Stimulated activated CD8-positive, alpha-beta memory T cell treated with anti-CD3 and anti-CD28 coated beads, Interleukin-15, amount 100 ng/mL, for 4 hours (primary cell): ENCODE results near the gene IVNS1ABP.
"Not testable (repeated sequence)": the region's sequence is repeated elsewhere in the genome, so short reads cannot be mapped to it uniquely, and the experiment has no call there.

Source experiments
- DNase-seq, 2 donors: peaks; one replicate each; pipeline ENCODE4 v3.0.0-alpha.2; 2020; ENCODE audit warnings: low read depth in 2 of 2

IVNS1ABP gene

GRCh38 chr1:185334182-185334581, 17.1 kb upstream of the IVNS1ABP start:
- DNase-seq = no peak

GRCh38 chr1:185328255-185328654, 11.2 kb upstream of the IVNS1ABP start:
- no peak for DNase-seq

- DNase-seq = no peak
These were observed 8.4 kb upstream of the IVNS1ABP start for GRCh38 chr1:185325413-185325812.

GRCh38 chr1:185324118-185324517, 7.1 kb upstream of the IVNS1ABP start:
- no peak for DNase-seq

- DNase-seq = no peak
These were observed 5.6 kb upstream of the IVNS1ABP start for GRCh38 chr1:185322636-185323035.

- DNase-seq = not testable (repeated sequence)
These were observed 4.7 kb upstream of the IVNS1ABP start for GRCh38 chr1:185321653-185322221.

- DNase-seq = not testable (repeated sequence)
These were observed 4.1 kb upstream of the IVNS1ABP start for GRCh38 chr1:185321104-185321503.

- no peak for DNase-seq
These were observed 2.1 kb upstream of the IVNS1ABP start for GRCh38 chr1:185319139-185319475.

- DNase-seq = no peak
These were observed 1.5 kb upstream of the IVNS1ABP start for GRCh38 chr1:185318431-185319138.

- peak; percentile 50 to 68 for DNase-seq
These were observed 855 bp upstream of the IVNS1ABP start for GRCh38 chr1:185317886-185318310.

- peak; percentile 83 to 85 for DNase-seq
These were observed 645 bp downstream of the IVNS1ABP start for GRCh38 chr1:185316163-185317033.

GRCh38 chr1:185315445-185316071, 1.5 kb downstream of the IVNS1ABP start:
- no peak for DNase-seq

- DNase-seq = no peak
These were observed 2.6 kb downstream of the IVNS1ABP start for GRCh38 chr1:185314411-185314810.

GRCh38 chr1:185312361-185313138, 4.5 kb downstream of the IVNS1ABP start:
- DNase-seq = no peak

GRCh38 chr1:185311589-185312225, 5.3 kb downstream of the IVNS1ABP start:
- DNase-seq = no peak

- no peak for DNase-seq
These were observed 7.5 kb downstream of the IVNS1ABP start for GRCh38 chr1:185309566-185309965.

- DNase-seq = no peak
These were observed 8.9 kb downstream of the IVNS1ABP start for GRCh38 chr1:185308126-185308525.

- no peak for DNase-seq
These were observed 11.6 kb downstream of the IVNS1ABP start for GRCh38 chr1:185305419-185305818.

GRCh38 chr1:185300152-185300551, 16.9 kb downstream of the IVNS1ABP start:
- no peak for DNase-seq

- no peak for DNase-seq
These were observed 19.1 kb downstream of the IVNS1ABP start for GRCh38 chr1:185297982-185298381.

GRCh38 chr1:185295091-185295490, 22.0 kb downstream of the IVNS1ABP start:
- no peak for DNase-seq
